Stimulated activated CD4-positive, alpha-beta T cell treated with anti-CD3 and anti-CD28 coated beads, Interleukin-1b, Interleukin-23, amount 100 ng/mL, for 48 hours (primary cell): ENCODE results near the gene ZSWIM6.

ENCODE experiments used
- DNase-seq: peaks from one replicate; pipeline ENCODE4 v3.0.0-alpha.2; 2020

ZSWIM6 gene

DNA sequence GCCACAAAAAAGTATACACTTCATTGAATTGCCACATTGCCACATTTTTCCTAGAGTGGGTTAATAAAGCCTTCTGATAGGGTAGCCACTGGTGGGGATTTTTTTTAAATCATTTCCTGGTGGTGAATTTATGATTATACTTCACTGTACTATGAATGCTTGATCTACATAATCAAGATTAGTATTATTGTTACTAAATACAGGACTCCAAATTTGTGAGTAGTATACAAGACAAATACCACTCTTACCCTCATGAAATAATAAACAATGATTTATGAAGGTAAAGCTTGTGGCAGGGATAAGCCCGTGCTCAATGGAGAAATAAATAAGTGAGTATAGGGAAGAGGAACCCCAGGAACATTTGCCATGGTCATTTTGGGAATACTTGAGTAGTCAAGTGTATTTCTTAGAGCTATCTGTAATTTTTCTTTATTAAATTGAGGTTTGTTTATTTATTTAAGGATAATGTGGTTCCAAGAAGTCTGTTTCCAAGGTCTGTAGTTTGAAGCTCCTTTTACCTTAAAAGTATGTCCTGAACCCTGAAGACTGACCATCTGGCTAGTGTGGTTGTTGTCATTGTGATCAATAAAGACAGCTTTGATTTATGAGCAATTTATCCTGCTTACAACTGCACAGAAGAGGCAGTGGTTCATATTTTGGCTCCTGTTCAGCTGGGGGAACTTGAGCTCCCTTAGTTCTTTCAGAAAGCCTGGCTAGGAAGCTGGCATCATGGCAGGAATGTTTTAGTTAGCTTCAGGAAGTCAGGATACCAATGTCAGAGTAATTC is 118.6 kb downstream of the ZSWIM6 start:
- no peak for DNase-seq

DNA sequence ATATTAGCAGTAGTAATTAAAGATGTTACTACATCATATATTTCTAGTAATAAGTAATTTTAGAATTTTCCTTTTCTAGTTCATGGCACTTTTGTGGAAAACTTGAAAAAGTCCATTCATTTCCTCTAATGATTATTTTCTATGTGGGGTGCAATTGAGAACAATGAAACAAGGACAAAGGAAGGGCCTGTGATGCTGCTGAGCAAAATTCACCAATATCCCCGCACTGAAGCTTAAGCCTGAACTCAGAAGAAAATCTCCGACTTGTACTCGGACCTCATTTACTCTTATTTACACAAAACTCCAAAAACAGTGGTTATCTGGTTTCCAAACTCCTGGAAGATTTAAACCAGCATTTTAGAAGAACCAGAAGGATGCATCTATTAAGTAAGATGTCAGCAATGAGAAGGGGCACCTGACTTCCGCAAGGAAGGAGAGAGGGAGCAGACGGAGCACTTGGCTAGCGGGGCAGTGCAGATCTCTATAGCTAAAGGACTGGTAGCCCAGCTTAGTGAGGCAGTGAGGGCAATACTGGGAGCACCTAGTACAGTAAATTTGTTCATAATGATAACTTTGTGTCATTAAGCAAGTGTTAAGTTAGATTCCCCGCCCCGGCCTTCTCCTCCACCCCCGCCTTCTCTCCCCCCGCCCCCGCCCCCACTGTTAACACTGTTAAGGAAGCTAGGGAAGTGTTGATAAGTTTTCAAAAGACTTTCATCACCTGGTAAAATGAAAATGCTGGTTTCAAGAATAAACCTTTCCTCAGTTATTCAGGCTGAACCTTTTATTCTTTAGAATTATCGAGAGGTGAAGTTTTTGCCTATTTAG is 123.3 kb downstream of the ZSWIM6 start:
- no peak for DNase-seq

DNA sequence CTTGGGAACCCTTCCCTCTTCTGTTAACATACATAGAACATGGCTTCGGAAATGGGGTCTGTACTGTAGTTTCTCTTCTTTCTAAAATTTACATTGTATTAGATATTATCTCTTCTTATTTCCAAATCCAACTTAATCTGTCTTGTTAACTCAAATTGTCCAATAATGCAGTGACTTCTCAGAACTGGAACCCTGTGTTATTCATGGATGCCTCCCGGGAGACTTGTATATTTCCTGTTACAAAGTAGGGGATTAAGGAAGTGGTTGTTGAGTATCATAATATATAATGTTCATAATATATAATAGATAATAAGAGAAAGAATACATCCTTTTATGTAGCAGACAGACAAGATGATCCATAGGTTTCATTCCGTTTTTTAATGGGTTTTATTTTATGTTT is 128.4 kb downstream of the ZSWIM6 start:
- DNase-seq, result no peak

DNA sequence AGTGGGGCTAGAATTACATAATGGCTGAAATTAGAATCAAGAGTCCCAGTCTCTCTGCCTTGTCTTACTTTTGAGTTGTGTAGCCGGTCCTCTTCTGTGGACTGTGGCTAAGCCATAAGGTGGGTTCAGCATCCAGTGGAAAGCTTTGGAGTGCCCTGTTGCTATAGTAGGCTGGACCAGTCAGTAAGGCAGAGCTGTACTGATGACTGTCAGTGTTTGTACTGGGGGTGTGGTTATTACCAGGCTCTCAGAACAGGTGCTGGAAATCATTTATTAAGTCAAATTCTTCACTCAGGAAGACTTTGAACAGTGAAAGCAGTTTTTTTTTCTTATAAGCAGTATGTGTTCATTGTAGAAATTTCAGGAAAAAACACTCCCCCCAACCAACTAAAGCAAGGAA is 129.4 kb downstream of the ZSWIM6 start:
- no peak for DNase-seq

DNA sequence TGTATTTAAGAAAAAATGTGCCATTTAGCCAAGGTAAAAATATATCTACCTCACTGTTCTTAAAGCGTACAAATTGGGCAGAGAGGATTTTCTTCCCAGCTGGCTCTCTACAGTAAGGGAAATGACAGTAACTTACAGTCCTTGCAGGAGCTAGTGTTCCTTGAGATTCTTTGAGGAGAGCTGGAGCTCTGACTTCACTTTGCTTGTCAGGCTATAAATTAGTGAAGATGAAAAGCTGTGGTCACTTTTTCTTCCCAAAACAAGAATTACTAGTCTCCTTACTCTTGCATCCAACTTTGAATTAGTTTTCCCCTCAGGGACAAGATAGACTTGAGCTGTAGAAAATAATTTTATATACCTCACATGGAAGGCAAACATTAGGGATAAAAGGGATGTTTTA is 129.9 kb downstream of the ZSWIM6 start:
- no peak for DNase-seq

DNA sequence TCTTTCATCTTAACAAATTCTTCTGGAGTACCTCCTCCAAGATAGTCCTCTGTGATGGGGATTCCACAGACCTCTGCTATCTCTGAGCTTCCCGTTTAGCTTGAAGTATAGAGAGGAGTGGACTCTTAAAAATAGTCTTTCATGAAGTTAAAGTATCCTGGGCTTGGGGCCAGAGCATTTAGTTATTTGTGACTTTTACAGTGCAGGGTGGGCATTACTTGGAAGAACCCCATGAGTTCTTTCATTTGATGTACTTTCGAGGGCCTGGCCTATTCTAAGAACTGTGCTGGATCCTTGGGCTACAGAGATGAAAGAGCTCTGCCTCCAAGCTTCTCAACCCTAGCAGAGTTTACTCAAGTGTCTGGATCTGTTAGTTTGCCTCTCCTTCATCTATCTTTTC is 131.5 kb downstream of the ZSWIM6 start:
- no peak for DNase-seq

DNA sequence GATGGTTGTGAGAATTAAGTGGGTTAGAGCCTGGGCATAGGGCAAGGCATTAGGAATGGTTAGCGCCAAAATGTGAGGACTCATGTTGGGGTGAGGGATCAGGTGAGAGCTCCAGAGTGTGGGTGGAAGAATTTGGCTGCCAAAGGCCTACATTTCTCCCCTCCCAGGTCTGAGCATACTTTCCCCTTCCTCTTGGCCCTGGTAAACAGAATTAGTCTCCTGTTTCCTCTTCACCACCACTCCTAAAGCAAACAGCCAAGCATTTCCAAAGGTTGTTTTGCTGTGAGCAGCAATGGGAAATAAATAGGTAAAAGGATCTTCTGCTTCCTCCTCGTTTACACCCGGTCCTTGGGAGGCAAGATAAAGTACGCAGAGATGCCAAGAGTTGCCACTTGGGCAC is 132.5 kb downstream of the ZSWIM6 start:
- DNase-seq, result no peak

DNA sequence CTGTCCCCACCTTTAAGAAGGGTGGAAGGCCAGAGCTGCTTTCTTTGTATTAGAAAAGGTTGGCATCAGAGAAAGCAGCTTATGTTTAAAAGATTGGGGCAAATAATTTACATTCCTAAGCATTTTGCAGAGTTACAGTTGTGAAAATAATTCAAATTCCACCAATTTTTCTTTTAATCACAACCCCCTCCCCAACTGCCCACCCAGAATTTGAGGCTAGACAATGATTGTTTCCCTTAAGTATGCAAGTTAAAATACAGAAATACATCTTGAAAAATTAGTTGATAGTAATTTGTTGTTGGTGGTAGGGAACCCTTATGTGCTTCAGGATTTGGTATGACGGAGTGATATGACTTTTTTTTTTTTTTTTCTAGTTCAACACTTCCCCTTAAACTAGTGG is 133.0 kb downstream of the ZSWIM6 start:
- DNase-seq, result no peak

DNA sequence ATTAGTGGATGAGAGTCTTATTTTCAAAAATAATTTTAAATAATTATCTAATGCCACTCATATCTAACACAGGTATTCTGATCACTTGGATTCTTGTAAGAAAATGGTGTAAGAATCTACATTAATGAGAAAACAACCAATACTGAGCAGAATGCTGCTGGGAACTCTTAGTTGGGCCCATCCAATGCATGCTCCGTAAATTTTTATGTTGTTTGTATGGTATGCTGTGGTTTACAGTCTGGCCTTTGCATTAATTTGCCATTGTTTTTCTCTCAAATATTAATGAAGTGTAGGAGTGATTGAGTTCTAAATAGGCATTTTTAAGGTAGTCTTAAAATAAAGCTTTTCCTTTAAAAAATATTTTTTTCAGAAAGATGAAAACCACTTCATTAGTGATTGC is 133.4 kb downstream of the ZSWIM6 start:
- no peak for DNase-seq

DNA sequence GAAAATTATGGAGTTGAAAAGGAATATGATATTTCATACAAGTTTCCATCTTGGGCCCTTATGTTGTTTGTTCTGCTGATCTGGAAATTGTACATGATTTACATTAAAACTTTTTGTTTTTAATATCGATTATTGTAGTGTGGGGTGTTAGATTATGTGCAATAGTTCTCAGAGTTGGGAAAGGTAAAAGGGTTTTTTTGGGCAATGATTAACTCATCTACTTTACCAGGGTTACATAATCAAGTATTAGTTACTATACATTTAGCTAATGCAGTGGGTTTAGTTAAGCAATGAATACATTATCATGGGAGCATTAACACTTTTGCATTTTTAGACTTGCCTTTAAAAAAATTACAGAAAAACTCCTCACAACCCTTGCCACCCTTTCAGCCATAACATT is 134.0 kb downstream of the ZSWIM6 start:
- DNase-seq, result no peak

DNA sequence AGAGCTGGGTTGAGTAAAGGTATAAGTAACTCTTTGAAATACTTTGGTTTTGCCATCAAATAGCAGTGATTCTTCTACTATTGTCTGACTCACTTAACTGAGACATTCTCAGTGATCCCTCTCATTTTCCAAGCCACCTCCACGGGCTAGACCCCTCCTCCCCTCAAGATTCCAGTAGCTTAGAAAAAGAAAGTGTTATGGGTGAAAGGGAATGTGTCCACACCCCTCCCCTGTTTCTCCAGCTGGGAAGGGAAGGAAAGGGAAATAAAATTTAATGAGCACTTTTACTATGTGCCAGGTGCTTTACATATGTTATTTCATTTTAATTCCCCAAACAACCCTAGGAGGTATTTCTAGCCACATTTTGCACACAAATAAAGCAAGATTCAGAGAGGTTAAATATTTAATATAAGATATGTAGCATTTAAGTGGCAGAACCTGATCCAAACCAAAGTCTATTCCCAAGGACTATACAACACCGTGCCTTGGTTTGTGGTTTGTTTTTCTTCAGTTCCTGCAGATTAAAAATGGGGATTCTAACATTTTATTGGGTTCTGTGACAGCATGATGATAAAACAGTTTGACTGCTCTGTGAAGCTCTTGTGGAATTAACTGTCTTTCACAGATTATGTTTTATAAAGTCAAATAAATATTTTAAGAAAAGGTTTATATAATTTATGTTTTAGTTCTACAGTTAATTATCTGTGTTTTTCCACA is 135.9 kb downstream of the ZSWIM6 start:
- DNase-seq, result no peak

DNA sequence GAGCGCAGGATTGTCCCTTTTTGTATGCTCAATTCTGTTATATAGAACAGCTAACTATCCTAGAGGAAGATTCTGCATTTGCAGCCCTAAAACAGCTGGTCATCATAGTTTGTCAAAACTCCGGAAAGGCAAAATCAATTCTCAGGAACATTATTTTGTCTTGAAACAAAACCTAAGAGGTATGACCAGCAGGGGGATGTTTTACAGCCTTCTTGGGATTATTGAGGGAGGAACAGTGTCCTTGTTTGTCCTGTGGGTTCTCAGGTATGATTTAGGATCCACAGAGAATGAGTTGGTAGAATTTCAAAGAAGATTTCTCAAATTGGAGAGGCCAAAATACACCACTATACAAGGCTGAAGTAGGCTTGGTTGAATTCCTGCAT is 136.4 kb downstream of the ZSWIM6 start:
- DNase-seq, result no peak

DNA sequence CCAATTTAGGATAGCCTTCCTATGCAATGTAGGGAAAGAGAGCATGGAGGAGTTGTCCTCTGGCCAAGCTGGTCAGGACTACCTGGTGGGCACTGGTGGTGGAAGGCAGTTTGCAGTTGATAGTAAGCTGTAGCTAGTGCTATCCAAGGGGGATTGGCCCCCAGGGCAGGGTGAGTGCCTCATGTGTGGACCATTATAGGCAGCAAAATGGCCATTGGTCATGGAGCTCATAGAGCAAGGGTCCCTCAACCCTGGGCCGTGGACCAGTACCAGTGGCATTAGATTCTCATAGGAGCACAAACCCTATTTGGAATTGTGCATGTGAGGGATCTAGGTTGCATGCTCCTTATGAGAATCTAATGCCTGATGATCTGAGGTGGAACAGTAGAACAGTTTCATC is 139.3 kb downstream of the ZSWIM6 start:
- no peak for DNase-seq

DNA sequence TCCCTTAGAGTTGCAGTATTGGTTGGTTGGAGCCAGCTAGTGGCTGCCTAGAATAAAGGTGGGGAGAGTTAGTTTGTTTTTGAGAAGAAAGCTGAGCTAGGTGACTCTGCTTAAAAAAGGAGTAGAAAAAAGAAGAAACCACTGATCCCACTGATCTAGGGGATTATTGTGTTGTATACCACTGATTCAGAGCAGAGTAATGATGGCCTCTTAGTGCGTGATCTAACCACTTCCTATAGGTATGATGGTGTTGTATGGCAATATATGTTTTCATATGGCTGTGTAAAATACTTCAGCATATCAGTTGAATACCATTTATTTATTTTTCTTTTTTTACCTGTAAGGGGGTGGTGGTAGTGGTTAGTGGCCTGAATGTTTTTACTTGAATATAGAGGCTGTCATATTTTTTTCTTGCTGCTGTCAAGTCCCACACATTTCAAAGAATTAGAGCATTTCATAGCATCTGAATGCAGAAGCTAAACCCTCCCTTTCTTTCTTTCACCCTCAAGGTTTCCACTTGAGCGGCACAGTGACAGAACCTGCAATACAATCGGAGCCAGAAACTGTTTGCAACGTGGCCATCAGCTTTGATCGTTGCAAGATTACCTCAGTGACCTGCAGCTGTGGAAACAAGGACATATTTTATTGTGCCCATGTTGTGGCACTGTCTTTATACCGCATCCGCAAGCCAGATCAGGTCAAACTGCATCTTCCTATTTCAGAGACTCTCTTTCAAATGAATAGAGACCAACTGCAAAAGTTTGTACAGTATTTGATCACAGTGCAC is 140.3 kb downstream of the ZSWIM6 start:
- no peak for DNase-seq

DNA sequence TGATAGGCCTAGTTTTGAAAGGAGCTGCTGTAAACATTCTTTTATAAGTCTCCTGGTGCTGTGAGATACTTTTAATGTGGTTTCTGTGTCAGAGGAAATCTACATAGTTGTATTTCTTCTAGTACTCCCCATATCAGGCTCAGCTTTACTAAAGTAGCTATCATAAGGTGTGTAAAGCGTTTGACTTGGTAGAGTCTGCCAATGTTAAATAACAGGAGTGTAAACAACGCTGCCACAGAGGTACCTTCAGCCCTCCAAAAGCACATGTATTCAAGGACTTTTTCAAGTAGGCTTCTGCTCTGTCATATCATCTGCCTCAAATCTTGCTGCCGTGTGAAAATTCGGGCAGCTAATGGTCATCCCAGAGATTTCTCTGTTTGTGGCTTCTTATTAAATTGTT is 142.7 kb downstream of the ZSWIM6 start:
- DNase-seq, result no peak

DNA sequence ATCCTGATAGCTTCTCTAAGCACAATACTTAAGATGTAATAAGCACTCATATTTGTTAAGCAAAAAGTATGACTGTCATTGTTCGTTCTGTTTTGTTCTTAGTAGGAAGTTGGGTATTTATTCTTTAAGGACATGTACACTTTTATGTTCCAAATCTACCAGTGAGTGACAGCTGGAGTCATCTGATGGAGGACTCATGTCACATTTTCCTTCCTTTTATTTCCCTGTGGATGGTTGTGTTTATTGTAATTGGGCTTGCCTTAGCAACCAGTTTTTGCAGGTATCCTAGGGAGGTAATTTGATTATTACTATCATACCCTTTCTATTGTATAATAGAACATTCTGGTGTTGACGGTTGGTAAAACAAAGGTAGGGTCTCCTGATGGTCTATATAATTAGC is 145.7 kb downstream of the ZSWIM6 start:
- no peak for DNase-seq

DNA sequence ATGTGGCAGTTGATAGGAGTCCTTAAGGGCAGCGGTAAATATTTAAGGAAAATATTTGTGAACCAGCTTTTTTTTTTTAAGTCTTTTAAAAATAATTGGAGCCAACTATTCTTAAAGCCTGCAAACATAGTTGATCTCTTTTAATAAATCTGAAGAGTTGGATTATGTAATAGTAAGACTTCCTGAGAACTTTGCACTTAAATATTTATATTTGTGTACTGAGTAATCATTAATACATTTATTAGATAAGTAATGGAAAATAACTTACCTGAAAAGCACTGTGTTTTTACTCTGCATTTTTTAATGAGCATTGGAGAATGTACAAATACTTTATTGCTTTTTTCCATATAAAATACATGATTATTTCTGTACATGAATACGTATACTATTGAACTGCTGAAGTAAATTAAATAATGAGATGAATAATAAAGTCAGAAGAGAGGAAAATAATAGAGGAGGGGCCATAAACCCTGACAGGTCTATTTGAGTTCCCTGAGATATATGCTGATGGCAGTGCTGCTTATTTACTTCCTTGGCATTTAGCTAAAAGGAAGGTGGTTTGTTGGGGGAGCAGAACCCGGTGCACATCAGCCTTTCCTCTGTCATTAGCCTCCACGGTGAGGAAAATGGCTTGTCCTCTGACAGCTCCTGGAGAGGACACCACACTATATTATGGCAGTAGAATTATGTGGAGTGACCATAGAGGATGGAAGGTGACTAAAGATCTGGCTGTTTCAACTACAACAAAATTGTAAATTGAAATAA is 148.0 kb downstream of the ZSWIM6 start:
- no peak for DNase-seq

DNA sequence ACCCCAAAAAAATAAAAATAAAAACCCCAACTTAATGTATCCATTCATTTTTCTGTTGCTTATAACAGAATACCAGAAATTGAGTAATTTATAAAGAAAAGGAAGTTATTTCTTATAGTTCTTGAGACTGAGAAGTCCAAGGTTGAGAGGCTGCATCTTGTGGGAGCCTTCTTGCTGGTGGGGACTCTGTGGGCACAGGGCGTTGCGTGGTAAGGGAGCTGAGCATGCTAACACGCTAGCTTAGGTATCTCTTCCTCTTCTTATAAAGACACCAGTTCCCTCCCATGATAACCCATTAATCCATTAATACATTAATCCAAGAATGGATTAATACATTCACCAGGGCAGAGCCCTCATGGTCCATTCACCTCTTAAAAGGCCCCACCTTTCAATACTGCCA is 150.9 kb downstream of the ZSWIM6 start:
- no peak for DNase-seq

DNA sequence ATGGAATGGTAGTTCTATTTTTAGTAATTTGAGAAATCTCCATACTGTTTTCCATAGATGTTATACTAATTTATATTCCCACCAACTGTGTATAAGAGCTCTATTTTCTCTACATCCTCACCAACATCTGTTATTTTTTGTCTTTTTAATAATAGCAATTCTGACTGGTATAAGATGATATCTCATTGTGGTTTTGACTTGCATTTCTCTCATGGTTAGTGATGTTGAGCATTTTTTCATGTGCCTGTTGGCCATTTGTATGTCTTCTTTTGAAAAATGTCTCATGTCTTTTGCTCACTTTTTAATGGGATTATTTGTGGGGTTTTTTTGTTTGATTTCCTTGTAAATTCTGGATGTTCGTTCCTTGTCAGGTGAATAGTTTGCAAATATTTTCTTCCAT is 154.4 kb downstream of the ZSWIM6 start:
- no peak for DNase-seq

DNA sequence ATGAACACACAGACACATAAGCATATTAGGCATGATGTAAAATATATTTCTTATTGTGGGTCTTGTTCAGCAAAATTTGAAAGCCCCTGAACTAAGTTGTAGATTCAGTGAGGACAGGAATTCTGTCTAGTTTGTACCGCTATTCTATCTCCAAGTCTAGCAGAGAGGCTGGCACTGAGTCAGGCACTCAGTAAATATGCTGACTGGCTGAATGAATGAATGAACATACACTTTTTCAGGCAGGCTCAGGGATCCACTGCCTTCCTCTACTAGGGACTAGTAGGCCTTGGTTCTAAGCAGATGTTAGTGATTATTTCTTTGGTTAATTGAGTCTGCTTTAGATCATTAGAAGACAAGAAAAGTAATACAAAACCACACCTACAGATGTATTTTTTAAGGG is 157.5 kb downstream of the ZSWIM6 start:
- DNase-seq, result no peak

DNA sequence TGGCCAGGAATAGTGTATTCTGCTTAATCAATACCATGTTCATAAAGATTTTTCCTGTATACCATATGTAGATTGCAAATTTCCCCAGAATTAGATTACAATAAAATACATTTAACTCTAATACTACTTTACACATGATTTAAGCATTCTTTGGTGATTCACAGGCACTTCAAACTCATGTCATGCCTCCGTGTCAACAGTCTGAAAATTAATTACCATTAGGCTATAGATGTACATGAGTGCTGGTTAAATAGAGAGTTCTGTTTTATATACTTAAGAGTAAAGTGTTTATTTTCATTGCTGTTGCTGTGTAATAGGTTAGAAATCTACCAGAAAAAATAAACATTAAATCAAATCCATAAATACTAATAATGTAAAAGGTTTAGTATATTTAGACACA is 159.8 kb downstream of the ZSWIM6 start:
- DNase-seq, result no peak

DNA sequence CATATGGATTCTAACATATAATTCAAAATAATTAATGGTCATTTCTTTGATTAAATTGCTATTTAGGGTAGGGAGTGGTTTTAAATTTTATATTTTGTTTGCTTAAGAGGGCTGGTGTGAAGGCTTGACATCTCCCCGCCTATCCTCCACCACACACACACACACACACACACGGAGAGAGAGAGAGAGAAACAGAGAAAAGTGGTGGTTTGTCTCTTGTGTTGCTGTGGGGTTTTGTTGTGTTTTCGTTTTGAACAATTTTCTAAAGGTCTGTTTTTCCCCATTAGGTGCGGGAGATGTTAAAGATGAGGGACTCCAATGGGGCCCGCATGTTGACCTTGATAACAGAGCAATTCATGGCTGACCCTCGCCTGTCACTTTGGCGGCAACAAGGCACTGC is 161.9 kb downstream of the ZSWIM6 start:
- DNase-seq, result no peak
